ENCODE data around the gene AQP5. TPM values are rescaled to one million over a fixed set of nuclear protein-coding genes. Genes with fewer than 3 reads are reported as not detected.

The AQP5 gene
- total and polyA plus RNA-seq, 2 donors from 2014 or later = 0.91 to 0.99 TPM

- no peak overlapping the region for H3K9ac ChIP-seq (ENCODE audit: low read length in 3 of 3)
- FAIRE-seq (no peak), DNase-seq (no peak)
- H3K9me3 ChIP-seq (ENCODE audit: control insufficient read depth in 2 of 3, insufficient read depth in 1 of 3, low read length in 3 of 3) = no peaks in the 10 kb centered on the region
- intact Hi-C loops (cut with DNase I) = loop anchor here (5.0 kb wide), 1 partner anchor 84 kb away; no protein-coding TSS in a partner anchor
- H3K27me3 ChIP-seq (ENCODE audit: control insufficient read depth, insufficient read depth, low read length) = no peaks in the 10 kb centered on the region
- H3K4me3 ChIP-seq (ENCODE audit: low read length in 3 of 3) = peak overlapping the region in 1 of 3 donors; percentile 52
- no peaks in the 10 kb centered on the region for H3K36me3 ChIP-seq (ENCODE audit: control insufficient read depth in 2 of 3, insufficient read depth in 3 of 3, low read length in 3 of 3)
- TF ChIP-seq, protein P1, sequence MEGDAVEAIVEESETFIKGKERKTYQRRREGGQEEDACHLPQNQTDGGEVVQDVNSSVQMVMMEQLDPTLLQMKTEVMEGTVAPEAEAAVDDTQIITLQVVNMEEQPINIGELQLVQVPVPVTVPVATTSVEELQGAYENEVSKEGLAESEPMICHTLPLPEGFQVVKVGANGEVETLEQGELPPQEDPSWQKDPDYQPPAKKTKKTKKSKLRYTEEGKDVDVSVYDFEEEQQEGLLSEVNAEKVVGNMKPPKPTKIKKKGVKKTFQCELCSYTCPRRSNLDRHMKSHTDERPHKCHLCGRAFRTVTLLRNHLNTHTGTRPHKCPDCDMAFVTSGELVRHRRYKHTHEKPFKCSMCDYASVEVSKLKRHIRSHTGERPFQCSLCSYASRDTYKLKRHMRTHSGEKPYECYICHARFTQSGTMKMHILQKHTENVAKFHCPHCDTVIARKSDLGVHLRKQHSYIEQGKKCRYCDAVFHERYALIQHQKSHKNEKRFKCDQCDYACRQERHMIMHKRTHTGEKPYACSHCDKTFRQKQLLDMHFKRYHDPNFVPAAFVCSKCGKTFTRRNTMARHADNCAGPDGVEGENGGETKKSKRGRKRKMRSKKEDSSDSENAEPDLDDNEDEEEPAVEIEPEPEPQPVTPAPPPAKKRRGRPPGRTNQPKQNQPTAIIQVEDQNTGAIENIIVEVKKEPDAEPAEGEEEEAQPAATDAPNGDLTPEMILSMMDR (IDR thresholded peaks at IDR 0.05; ENCODE audit: borderline replicate concordance, extremely low read depth, insufficient read depth) = no peak
- no peak overlapping the region for H3K27ac ChIP-seq (ENCODE audit: low read depth in 2 of 2, low read length in 2 of 2)
- H3K4me1 ChIP-seq (ENCODE audit: control insufficient read depth in 2 of 3, insufficient read depth in 2 of 3, low read depth in 1 of 3, low read length in 3 of 3) = peaks cover 0 to 12% (median 8%) of the 10 kb centered on the region in 3 donors
Measured at GRCh38 chr12:49967777-49968250, 6.1 kb downstream of the AQP5 start.

GRCh38 chr12:49968471-49968870 lies 6.8 kb downstream of the AQP5 start:
- Histone ChIP-seq H3K36me3 (ENCODE audit: control insufficient read depth in 2 of 3, insufficient read depth in 3 of 3, low read length in 3 of 3) (no peaks in the 10 kb centered on the region), H3K9me3 (ENCODE audit: control insufficient read depth in 2 of 3, insufficient read depth in 1 of 3, low read length in 3 of 3) (no peaks in the 10 kb centered on the region), H3K4me3 (ENCODE audit: low read length in 3 of 3) (no peak overlapping the region), H3K4me1 (ENCODE audit: control insufficient read depth in 2 of 3, insufficient read depth in 2 of 3, low read depth in 1 of 3, low read length in 3 of 3) (peaks cover 0 to 10% (median 8%) of the 10 kb centered on the region in 3 donors), H3K27me3 (ENCODE audit: control insufficient read depth, insufficient read depth, low read length) (no peaks in the 10 kb centered on the region), H3K27ac (ENCODE audit: low read depth in 2 of 2, low read length in 2 of 2) (no peak overlapping the region), H3K9ac (ENCODE audit: low read length in 3 of 3) (no peak overlapping the region)
- no peak for FAIRE-seq
- intact Hi-C loops (cut with DNase I) = loop anchor here (5.0 kb wide), 1 partner anchor 84 kb away; no protein-coding TSS in a partner anchor
- no peak for DNase-seq
- TF ChIP-seq, protein P1 (IDR thresholded peaks at IDR 0.05; ENCODE audit: borderline replicate concordance, extremely low read depth, insufficient read depth) = no peak

- FAIRE-seq = no peak
- H3K27me3 ChIP-seq (ENCODE audit: control insufficient read depth, insufficient read depth, low read length) = no peaks in the 10 kb centered on the region
- intact Hi-C loops (cut with DNase I) = loop anchor here (5.0 kb wide), 1 partner anchor 83 kb away; no protein-coding TSS in a partner anchor
- H3K9ac ChIP-seq (ENCODE audit: low read length in 3 of 3) = no peak overlapping the region
- TF ChIP-seq, protein P1 (IDR thresholded peaks at IDR 0.05; ENCODE audit: borderline replicate concordance, extremely low read depth, insufficient read depth) = no peak
- H3K36me3 ChIP-seq (ENCODE audit: control insufficient read depth in 2 of 3, insufficient read depth in 3 of 3, low read length in 3 of 3) = no peaks in the 10 kb centered on the region
- H3K4me1 ChIP-seq (ENCODE audit: control insufficient read depth in 2 of 3, insufficient read depth in 2 of 3, low read depth in 1 of 3, low read length in 3 of 3) = peaks cover 0 to 12% (median 8%) of the 10 kb centered on the region in 3 donors
- no peaks in the 10 kb centered on the region for H3K9me3 ChIP-seq (ENCODE audit: control insufficient read depth in 2 of 3, insufficient read depth in 1 of 3, low read length in 3 of 3)
- no peak overlapping the region for H3K27ac ChIP-seq (ENCODE audit: low read depth in 2 of 2, low read length in 2 of 2)
- H3K4me3 ChIP-seq (ENCODE audit: low read length in 3 of 3) = no peak overlapping the region
- DNase-seq = peak in 1 of 5 donors; percentile 31
Measured at GRCh38 chr12:49969027-49969426, 7.4 kb downstream of the AQP5 start.
